Measurements from ENCODE around the gene KLK7.
"Not testable (repeated sequence)": the region's sequence is repeated elsewhere in the genome, so short reads cannot be mapped to it uniquely, and the experiment has no call there.

KLK7 gene

DNA sequence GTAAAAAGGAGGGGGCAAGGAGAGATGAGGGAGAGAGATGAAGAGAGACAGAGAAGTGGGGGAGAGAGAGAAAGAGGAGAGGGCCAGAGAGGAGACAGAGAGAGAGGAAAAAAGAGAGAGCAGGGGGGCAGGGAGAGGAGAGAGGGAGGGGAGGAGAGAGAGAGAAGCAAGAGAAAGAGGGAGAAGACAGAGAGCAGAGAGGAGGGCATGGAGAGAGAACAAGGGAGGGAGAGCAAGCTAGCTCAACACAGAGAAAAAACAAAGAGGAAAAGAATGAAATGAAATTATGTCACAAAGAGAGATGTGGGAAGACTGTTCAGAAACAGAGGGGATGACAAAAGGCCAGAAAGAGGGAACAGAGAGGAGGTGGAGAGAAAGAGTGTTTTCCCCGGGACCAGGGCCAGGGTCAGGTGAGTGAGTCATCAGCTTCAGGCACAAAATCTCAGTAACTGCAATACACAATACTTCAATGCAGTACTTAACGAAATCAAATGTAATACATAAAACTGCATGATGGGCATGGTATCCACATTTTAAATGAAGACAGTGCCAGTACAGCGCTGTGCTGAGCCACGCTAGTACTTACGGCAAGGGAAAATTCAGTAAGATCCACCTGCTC, 4.8 kb downstream of the KLK7 start:
- no peak for DNase-seq (ENCODE audit: low read depth, low spot score)

DNA sequence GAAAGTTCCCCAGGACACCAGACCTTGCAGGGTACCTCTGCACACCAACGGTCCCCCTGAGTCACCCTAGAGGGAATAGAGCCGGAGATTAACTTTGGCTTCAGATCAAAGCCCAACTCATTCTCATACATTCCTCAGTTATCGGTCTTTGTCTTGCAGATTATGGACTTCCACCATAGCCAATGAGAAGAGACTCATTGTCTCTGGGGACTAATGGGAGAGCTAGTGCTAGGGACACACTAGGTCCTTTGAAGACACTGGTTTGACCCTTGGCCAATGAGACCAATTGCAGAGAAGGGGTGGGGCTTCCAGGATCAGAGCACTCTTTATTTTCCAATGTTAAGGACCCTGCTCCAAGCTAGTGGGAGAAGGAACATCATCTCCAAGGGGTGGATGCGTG, 6.1 kb downstream of the KLK7 start:
- no peak for DNase-seq (ENCODE audit: low read depth, low spot score)

DNA sequence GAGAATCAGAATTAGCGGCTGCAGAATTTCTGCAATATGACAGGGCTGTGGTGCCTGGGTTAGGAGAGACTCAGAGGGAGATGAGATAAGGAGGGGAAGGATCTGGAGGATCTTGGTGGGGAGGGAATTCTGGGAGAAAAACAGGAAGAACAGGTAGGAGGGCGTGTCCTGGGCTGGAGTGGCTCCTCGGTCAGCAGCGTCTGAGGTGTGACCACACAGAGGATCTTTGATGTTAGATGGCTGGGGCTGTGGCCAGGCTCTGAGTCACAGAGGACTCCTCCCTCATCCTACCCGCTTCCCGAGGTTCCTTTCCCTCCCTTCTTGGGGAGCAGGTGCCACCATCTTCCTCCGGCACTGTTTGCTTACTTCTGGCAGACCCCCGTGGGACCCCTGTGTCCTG, 8.0 kb downstream of the KLK7 start:
- DNase-seq (ENCODE audit: low read depth, low spot score): no peak

DNA sequence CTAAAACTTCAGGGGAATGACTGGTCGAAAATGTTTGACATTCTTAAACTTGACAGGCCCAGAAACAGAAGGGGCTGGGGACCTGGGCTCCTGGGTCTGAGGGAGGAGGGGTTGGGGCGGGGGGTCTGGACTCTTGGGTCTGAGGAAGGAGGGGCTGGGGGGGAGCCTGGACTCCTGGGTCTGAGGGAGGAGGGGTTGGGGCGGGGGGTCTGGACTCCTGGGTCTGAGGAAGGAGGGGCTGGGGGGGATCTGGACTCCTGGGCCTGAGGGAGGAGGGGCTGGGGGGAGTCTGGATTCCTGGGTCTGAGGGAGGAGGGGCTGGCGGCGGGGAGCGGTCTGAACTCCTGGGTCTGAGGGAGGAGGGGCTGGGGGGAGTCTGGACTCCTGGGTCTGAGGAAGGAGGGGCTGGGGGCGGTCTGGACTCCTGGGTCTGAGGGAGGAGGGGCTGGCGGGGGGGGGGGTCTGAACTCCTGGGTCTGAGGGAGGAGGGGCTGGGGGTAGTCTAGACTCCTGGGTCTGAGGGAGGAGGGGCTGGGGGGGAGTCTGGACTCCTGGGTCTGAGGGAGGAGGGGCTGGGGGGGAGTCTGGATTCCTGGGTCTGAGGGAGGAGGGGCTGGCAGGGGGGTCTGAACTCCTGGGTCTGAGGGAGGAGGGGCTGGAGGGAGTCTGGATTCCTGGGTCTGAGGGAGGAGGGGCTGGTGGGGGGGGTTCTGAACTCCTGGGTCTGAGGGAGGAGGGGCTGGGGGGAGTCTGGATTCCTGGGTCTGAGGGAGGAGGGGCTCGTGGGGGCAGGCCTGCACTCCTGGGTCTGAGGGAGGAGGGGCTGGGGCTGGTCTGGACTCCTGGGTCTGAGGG, 8.8 kb downstream of the KLK7 start:
- DNase-seq (ENCODE audit: low read depth, low spot score): no peak

DNA sequence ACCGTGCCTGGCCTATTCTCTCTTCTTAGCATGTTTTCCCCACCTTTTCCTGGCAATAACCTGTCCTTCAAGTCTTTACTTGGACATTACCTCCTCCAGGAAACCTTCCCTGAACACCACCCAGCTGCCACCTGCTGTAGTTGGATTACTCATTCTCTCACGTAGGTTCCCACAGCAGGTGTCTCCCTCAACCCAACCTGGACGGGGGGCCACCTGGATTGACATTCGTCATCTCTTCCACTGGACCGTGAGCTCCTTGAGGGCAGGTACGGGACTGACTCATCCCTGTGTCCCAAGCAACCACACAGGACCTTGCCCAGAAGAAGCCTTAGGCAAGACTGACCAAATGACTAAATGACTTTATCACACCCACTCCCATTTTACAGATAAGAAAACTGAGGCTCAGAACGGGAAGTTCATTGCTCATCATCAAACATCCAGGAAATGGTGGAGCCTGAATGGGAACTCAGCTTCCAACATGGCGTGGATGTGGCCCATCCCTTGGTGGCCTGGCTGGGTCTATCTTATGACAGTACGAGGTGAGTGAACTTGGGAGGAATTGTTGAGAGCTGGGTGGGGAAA, 10.8 kb downstream of the KLK7 start:
- no peak for DNase-seq (ENCODE audit: low read depth, low spot score)

DNA sequence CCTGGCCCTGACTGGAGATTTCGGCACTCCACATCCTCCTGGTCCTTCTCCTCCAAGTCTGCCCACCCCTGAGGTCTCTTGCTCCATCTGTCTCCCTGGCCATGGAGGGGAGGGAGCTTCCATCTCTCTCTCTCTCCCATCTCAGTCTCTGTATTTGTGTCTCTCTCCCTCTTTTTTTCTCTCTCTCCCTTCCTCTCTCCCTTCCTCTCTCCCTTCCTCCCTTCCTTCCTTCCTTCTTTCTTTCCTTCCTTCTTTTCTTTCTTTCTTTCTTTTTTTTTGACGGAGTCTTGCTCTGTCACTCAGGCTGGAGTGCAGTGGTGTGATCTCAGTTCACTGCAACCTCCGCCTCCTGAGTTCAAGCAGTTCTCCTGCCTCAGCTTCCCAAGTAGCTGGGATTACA, 13.9 kb downstream of the KLK7 start:
- not testable (repeated sequence) for DNase-seq (ENCODE audit: low read depth, low spot score)

DNA sequence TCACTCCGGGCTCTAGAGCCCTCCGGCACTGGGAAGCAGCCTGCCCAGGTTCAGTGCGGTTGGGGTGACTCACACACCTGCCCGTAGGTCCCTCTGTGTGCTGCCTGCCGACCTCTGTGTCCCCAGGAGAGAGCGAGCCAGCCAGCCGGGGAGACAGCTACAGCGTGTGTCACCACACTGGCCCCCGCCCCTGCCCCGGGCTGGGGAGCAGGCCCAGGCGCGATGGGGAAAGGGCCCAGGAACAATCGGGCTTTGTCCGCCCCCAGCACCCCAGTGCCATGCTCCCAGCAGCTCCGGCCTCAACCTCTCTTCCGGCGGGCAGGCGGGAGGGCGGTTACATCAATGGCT, 14.3 kb downstream of the KLK7 start, which contains the start of gene KLK6:
KLK6 (minus strand) TSS at position 179 of the 348 bp plus-strand sequence. CDS start 1,487 bp downstream, outside the sequence.
- DNase-seq (ENCODE audit: low read depth, low spot score): no peak

DNA sequence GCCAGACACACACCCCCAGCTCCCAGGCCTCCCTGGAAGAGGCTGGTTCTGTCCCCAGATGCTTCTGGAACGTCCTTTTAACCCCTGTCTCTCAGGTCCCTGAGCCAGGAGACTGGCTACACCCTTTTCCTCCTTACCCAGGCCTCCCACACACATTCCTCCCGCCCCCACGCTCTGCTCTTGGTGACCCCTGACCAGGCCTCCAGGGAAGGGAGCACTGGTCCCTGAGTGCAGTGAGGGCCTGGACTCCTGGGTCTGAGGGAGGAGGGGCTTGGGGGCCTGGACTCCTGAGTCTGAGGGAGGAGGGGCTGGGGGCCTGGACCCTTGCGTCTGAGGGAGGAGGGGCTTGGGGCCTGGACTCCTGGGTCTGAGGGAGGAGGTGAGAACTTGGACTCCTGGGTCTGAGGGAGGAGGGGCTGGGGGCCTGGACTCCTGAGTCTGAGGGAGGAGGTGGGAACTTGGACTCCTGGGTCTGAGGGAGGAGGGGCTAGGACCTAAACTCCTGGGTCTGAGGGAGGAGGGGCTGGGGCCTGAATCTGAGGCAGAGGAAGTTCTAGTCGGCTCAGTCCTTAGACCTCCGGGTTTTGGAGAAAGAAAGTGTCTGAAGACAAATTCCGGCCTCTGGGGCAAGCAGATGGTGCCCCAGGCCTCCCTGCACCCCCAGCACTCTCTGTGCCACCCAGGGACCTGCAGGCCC, 14.9 kb downstream of the KLK7 start:
- DNase-seq (ENCODE audit: low read depth, low spot score): no peak

DNA sequence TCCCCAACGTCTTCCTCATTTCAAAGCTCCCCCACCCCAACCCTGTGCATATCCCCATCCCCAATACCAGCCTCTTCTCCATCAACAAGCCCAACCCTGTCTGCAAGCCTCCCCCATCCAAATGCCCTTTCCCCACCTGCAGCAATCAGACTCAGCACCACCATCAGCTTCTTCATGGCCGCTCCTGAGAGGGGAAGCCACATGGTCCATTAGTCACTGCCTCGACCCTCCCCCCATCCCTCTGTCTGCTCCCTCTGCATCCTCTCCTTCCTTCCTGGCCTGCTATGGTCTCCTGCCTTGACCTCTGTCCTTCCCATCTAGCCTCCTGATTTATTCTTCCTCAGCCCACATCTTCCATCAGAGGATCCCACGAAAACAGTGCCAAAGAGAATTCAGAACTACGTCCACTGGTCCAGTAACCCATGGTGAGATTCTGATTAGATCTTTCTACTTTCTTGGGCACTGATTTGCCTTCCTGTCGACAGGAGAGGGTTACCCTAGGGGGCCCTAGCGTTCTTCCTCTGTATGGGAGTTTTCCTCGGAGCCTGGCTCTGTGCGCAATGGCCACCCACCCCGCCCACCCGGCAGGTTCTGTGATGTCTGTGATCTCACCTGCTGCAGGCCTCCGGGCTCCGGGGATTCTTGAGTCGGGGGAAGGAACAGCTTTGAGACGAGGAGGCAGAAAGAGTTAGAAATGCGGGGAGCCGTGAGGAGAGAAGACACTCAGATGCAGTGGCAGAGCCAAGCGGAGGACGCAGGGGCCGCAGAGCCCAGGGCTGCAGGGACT, 15.6 kb downstream of the KLK7 start:
- no peak for DNase-seq (ENCODE audit: low read depth, low spot score)

DNA sequence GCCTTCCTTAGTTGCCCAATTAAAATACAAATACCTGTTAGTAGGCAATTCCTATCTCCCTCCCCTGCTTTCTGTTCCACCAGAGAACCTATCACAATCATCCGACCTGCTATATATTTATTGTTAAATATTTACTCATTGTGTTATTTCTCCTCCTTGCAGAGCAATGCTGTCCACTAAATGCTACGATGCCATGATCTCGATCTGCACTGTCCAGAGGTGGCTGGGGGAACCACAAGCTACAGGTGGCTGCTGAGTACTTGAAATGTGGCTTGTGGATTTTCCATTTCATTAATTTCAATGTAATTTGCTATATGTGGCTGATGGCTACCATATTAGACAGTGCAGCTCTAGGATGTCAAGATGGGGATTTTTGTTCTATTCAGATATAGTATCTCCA, 19.5 kb downstream of the KLK7 start:
- no peak for DNase-seq (ENCODE audit: low read depth, low spot score)

DNA sequence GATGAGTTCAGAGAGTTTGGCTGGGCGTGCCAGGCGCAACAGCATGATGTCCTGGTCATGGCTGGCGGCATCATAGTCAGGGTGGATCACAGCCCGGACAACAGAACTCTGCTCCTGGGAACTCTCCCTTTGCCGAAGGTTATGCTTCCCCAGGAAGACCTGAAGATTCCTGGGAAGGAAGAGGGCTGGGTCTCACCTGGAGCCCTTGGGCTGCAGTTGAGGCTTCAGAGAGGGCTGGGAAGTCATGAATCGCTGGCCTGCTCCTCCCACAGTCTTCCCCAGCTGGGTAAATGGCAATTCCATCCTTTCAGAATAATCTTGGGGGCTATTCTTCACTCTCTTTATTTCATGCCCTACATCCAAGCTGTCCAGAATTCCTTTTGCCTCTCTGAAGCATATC, 20.3 kb downstream of the KLK7 start:
- DNase-seq (ENCODE audit: low read depth, low spot score): no peak

DNA sequence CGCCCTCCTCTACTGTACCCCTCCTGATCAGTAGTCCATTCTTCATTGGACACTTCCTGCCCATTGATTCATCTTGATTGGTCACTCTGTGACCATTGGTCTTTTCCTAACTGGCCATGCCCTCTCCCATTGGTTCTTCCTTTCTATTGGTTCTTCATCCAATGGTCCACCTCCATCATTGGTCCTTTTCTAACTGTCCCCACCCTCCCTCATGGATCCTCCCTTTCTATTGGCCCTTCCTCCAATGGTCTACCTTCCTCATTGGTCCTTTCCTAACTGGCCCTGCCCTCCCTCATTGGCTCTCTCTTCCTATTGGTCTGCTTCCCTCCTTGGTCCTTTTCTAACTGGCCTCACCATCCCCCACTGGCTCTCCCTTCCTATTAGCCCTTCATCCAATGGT, 21.5 kb downstream of the KLK7 start:
- no peak for DNase-seq (ENCODE audit: low read depth, low spot score)

DNA sequence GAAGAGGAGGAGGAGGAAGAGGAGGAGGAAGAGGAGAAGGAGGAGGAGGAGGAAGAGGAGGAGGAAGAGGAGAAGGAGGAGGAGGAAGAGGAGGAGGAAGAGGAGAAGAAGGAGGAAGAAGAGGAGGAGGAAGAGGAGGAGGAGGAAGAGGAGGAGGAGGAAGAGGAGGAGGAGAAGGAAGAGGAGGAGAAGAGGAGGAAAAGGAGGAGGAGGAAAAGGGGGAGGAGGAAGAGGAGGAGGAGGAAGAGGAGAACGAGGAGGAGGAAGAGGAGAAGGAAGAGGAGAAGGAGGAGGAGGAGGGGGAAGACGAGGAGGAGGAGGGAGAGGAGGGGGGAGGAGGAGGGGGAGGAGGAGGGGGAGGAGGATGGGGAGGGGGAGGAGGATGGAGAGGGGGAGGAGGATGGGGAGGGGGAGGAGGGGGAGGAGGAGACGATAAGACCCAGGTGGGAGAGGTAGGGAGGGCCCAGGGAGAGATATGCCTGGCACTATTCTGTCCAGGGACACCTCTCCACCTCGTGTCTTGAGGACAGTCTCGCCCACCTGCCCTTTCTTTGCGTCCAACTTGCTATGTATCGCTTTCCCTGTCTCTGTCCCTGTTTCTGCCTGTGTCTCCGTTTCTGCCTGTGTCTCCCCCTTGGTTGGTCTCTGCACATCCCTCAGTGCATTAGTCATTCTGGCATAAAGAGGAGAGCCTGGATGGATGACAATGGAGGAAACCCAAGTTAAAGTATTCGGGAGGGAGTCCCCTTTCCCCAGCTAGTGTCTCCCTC, 23.8 kb downstream of the KLK7 start:
- no peak for DNase-seq (ENCODE audit: low read depth, low spot score)

DNA sequence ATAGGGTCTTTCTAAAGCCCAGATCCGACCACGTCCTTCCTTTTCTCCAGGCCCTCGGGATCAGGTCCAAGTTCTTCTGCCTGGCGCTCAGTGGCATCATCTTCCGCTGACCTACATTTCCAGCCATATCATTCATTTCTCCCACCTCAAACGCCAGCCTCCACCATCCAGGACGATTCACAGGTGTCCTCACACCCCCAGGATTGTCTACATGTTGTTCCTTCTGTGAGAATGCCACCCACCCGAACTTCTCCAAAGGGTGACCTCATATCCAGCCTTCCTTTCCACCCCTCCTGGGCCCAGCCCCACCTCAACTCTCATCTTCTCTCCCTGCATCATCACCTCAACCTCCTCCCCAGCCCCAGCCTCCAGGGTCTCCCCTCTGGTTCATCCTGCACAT, 26.1 kb downstream of the KLK7 start:
- DNase-seq (ENCODE audit: low read depth, low spot score): no peak

DNA sequence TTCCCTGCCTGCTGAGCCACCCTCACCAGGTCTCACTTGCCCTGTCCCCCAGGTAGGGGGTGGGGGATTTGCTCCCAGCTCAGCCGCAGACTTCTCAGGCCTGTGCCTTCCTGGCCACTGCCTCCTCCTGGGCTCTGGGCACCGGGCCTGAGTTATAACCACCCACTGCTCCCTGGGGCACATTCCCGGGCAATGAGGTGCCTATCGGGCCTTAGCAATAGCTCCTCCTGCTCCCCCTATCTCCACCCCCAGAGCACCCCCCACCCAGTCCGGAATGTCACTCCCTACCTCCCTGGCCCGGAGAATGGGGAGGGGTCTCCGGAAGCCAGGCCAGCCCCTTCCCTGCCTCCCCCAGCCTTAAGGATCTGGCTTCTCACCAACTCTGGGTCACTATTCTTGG, 30.8 kb downstream of the KLK7 start, which contains the start of gene KLK5:
KLK5 (minus strand) TSS at position 129 of the 400 bp plus-strand sequence. CDS start 381 bp downstream, outside the sequence.
- no peak for DNase-seq (ENCODE audit: low read depth, low spot score)

DNA sequence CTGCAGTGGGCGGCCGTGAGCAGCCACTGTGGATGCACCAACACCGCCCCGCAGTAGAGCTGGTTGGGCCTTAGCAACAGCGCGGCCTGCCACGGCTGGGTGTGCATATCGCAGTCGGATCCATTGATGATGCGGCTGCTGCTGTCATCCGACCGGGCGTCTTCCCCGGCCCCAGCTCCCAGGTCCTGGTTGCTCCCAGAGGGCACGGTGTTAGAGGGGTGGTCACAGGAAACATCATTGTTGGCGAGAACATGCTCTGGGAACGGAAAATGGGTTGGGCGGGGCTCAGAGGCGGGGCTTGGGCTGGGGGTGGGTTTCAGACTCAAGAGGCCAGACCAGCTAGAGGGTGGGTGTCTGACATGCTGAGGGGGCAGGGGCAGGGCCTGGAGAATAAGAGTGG, 33.9 kb downstream of the KLK7 start:
- DNase-seq (ENCODE audit: low read depth, low spot score): no peak

DNA sequence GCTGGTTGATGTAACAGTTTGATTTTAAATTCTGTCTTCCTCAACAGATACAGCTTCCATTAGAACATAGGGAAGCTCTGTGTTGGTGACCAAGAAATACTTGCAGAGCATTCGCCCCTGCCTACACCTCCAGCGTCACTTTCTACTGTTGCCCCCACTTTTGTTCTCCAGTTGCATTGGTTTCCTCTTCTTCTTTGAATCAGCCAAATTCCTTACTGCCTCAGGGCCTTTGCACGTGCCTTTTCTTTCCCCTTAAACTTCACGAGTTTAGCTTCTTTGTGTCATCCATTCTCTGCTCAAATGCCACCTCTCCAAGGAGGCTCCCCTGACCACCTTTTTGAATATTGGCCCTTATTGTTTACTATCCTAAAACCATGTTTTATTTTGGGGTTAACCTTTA, 36.6 kb downstream of the KLK7 start:
- no peak for DNase-seq (ENCODE audit: low read depth, low spot score)

DNA sequence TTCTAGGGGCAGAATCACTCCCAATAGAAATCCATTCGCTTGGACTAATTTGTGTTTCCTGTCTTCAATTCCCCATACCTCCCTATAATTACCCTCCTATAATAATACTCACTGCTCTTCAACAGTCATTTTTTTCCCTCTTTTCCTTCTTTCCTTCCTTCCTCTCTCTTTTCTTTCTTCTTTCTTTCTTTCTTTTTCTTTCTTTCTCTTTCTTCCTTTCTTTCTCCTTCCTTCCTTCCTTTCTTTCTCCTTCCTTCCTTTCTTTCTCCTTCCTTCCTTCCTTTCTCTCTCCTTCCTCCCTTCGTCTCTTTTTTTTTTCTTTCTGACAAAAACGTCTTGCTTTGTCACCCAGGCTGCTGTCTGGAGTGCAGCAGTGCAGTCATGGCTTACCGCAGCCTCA, 38.9 kb downstream of the KLK7 start:
- no peak for DNase-seq (ENCODE audit: low read depth, low spot score)

DNA sequence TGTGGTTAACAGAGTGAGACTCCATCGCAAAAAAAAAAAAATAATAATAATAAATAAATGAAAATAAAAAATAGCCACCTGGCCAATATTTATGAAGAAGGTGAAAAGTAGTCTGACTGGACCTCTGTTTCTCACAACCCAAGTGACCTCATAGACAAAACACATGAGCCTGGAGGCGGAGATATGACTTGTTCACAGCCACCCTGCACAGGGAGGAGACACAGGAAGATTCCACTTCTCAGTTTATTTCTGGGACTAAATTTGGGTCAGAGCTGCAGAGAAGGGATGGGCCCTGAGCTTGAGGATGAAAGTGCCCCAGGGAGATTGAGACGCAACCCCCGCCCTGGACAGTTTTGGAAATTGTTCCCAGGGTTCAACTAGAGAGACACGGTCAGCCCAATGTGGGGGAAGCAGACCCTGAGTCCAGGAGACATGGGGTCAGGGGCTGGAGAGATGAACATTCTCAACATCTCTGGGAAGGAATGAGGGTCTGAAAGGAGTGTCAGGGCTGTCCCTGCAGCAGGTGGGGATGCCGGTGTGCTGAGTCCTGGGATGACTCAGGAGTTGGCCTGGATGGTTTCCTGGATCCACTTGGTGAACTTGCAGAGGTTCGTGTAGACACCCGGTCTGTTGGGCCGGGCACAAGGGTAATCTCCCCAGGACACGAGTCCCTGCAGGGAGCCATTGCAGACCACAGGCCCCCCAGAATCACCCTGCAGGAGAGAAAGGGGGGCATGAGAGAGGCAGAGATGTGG, 40.5 kb downstream of the KLK7 start:
- no peak for DNase-seq (ENCODE audit: low read depth, low spot score)

DNA sequence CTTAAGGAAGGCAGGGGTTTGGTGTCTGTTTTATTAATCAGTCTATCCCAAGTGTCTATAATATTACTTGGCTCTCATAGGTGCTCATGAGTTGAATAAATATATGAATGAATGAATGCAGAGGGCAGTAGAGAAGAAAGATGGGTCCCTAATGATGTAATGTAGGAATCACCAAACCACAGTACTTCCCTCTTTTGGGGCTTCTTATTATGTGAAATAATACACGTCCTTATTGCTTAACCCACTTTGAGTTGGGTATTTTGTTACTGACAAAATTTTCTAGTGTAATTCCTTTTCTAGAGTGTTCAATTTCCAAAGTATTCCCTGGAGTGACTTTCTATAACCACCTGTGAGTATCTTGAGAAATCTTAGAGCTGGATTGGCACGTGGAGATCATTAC, 44.1 kb downstream of the KLK7 start:
- DNase-seq (ENCODE audit: low read depth, low spot score): no peak

All from activated naive CD8-positive, alpha-beta T cell treated with anti-CD3 and anti-CD28 coated beads, Interleukin-2, amount 50 U/mL, for 16 hours (primary cell).